ENCODE data around the gene FRAT2. TPM values are rescaled to one million over a fixed set of nuclear protein-coding genes. Genes with fewer than 3 reads are reported as not detected.
A peak's percentile ranks its signal among the peaks of the same experiment; 100 is the strongest.

The FRAT2 gene
- total and polyA plus RNA-seq, 2 of the 13 experiments (the other 11 are each of a cell fraction or from before 2014, with no cell fraction given) = 7.2 to 14.1 TPM

GRCh38 chr10:97334370-97335175 lies at the start of gene FRAT2 (continued):
- peak; percentile 74; the same call in 1 of the 2 replicates for TF ChIP-seq SALL2 (CRISPR knock-in tag; IDR thresholded peaks at IDR 0.05)
- TF ChIP-seq PAXIP1 (CRISPR knock-in tag; conservative IDR thresholded peaks at IDR 0.05) = peak; percentile 70
- TF ChIP-seq ELK4 (CRISPR knock-in tag; IDR thresholded peaks at IDR 0.05; ENCODE audit: borderline replicate concordance) = 0 out of 2 replicates have a peak, but pooled peaks have one; percentile 12
- peak; percentile 93 for TF ChIP-seq MXD3 (CRISPR knock-in tag; IDR thresholded peaks at IDR 0.05)

- TF ChIP-seq ZNF777 (CRISPR knock-in tag; IDR thresholded peaks at IDR 0.05) = no peak
- no peak for TF ChIP-seq SMYD3 (CRISPR knock-in tag; IDR thresholded peaks at IDR 0.05)
- peak; percentile 23 for TF ChIP-seq AGO2 (optimal IDR thresholded peaks at IDR 0.05; ENCODE audit: low read depth, low read length)
- no peak for TF ChIP-seq FUBP1 (CRISPR knock-in tag; IDR thresholded peaks at IDR 0.05; ENCODE audit: borderline replicate concordance)
- no peak for TF ChIP-seq MLLT10 (CRISPR knock-in tag; IDR thresholded peaks at IDR 0.05)
- no peak for ATAC-seq
- no peaks in the 10 kb centered on the region for H3K4me1 ChIP-seq (ENCODE audit: insufficient read depth, low read length)
- no peaks in the 10 kb centered on the region for H3K9me3 ChIP-seq (ENCODE audit: low read length)
- H3K27ac ChIP-seq (ENCODE audit: extremely low read length, insufficient read depth, low read length) = no peak overlapping the region
- BruUV-seq (replicated peaks) = no TSS peak
- in situ Hi-C loops (cut with HindIII; ENCODE audit: extremely low pct_ligation_motif_present, low pct_unique_long_range_greater_than_20kb) = no loop called here
- FAIRE-seq = no peak
- no peaks in the 10 kb centered on the region for H4K20me1 ChIP-seq (ENCODE audit: insufficient read depth, low read length)
- H3K27me3 ChIP-seq (ENCODE audit: control insufficient read depth in 1 of 2, insufficient read depth in 2 of 2, low read length in 2 of 2) = no peaks in the 10 kb centered on the region
- H2AFZ ChIP-seq (ENCODE audit: low read length) = no peak overlapping the region
- WGBS (ENCODE audit: low lambda C conversion rate) = 93% methylated on average over 2 of the region's 5 CpGs
- peaks cover 20 to 67% of the 10 kb centered on the region in 2 experiments; a peak in 4 of 5 replicates for H3K36me3 ChIP-seq (replicated peaks in 1 of 2; ENCODE audit: control insufficient read depth in 1 of 2, insufficient read depth in 2 of 2, low read length in 2 of 2)
- H3K9ac ChIP-seq (ENCODE audit: insufficient read depth, low read depth, low read length) = no peak overlapping the region
- POLR2A ChIA-PET = interaction anchor here (0.9 kb wide), 1 partner anchor 17 kb away, joined by 3 read pairs; the partner anchor contains the start of gene RRP12
- H3K4me3 ChIP-seq (replicated peaks in 1 of 3; ENCODE audit: insufficient read depth in 1 of 3, low read depth in 2 of 3, low read length in 3 of 3) = no peak overlapping the region
- CTCF ChIA-PET (ENCODE audit: low intra/inter-chr PET ratio, low total read pairs) = no interaction called here
- H3K4me2 ChIP-seq (ENCODE audit: low read depth, low read length) = no peak overlapping the region
- no peaks in the 10 kb centered on the region for H3K79me2 ChIP-seq (ENCODE audit: insufficient read depth, low read length)
- intact Hi-C loops (cut with micrococcal nuclease; ENCODE audit: unreplicated experiment) = no loop called here
- DNase-seq (ENCODE audit: low spot score) = no peak
Observed at GRCh38 chr10:97384156-97384555, 49.6 kb upstream of the FRAT2 start.
